T-helper 1 cell treated with Interleukin-12 subunit alpha and Interleukin-12 subunit beta and Interleukin-4 antibody, amounts not matched to agents 30 μg/mL and 1 μg/mL, for 36 hours (primary cell): ENCODE data around the gene CCDC81.

ENCODE experiments used
- H3K27ac Mint-ChIP-seq: one replicate; pipeline ENCODE4 v1.8.0; 2021; ENCODE audit warnings: mild to moderate bottlenecking, mixed read lengths
- H3K27me3 Mint-ChIP-seq: one replicate; pipeline ENCODE4 v1.8.0; 2021; ENCODE audit warnings: low read depth, mixed read lengths
- H3K36me3 Mint-ChIP-seq: one replicate; pipeline ENCODE4 v1.8.0; 2021; ENCODE audit warnings: low read depth, mixed read lengths
- H3K4me1 Mint-ChIP-seq: one replicate; pipeline ENCODE4 v1.8.0; 2021; ENCODE audit warnings: low read depth, mixed read lengths
- H3K4me3 Mint-ChIP-seq: one replicate; pipeline ENCODE4 v1.8.0; 2021; ENCODE audit warnings: mild to moderate bottlenecking, moderate library complexity, mixed read lengths
- H3K9me3 Mint-ChIP-seq: one replicate; pipeline ENCODE4 v1.8.0; 2021; ENCODE audit warnings: mixed read lengths

The CCDC81 gene

DNA sequence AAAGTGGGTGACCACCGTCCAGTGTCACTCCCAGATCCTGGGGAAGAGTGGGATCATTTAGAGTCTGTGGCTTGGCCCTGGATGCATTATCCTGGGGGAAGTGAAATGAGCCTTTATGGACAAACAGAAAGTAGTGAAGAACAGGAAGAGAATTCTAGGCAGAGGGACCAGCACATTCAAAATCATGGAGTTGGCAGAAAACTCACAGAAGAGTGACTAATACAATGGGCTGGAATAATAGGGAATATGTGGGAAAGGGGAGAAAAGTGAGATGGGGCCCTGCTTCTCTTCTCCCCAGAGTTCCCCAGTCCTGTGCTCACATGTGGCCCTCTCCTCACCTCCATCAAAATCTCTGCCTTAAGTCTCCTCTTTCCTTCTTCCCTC lies 84.3 kb downstream of the CCDC81 start:
- Mint-ChIP-seq H3K27me3 (no peaks in the 10 kb centered on the region), H3K9me3 (no peaks in the 10 kb centered on the region), H3K4me3 (no peak overlapping the region)

DNA sequence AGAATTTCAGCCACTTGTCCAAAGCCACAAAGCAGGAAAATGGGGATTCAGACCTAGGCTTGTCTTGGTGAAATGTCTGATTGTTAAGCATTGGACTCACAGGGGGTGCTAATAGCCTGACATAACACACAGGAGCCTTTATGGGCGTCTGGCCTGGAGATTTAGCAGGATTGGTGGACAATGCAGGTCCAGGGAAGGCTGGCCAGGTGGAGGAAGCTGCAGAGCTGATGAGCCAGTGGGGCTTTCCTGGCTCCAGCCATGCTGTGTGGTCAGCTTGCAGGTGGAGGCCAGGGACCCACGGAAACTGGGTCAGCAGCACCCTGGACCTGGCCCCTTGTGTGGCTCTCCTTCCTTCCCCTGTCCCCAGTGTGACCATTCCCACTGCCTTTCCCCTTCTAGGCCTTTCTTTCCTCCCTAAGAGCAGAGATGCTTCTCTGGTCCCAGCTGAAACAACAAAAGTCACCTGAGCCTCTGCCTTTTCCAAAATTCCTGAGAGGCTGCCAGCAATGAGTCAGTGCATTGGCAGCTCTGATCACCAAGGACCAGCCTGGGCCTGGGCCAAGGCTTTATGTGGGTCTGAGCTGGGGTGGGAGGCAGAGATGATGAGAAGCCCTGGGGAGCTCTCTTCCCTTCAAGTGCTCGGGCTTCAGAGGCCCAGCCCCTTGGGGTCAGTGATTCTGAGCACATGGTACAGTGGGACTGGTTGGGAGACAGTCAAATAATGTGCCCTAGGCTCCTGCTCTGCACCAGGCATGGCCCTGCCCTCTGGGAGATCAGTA lies 85.2 kb downstream of the CCDC81 start:
- Mint-ChIP-seq H3K4me1 (peaks cover 12% of the 10 kb centered on the region), H3K27ac (no peak overlapping the region), H3K9me3 (no peaks in the 10 kb centered on the region), H3K4me3 (no peak overlapping the region), H3K27me3 (no peaks in the 10 kb centered on the region), H3K36me3 (no peaks in the 10 kb centered on the region)

More for the DNA sequence above, 84.3 kb downstream of the CCDC81 start:
- Mint-ChIP-seq H3K27ac (no peak overlapping the region), H3K4me1 (peaks cover 15% of the 10 kb centered on the region), H3K36me3 (no peaks in the 10 kb centered on the region)

- H3K36me3 Mint-ChIP-seq, result no peaks in the 10 kb centered on the region
- no peaks in the 10 kb centered on the region for H3K27me3 Mint-ChIP-seq
- peaks cover 12% of the 10 kb centered on the region for H3K4me1 Mint-ChIP-seq
- no peak overlapping the region for H3K4me3 Mint-ChIP-seq
- H3K9me3 Mint-ChIP-seq, result no peaks in the 10 kb centered on the region
- H3K27ac Mint-ChIP-seq, result no peak overlapping the region
These were observed 86.0 kb downstream of the CCDC81 start for GRCh38 chr11:86460461-86461385.

GRCh38 chr11:86461892-86462291 lies 87.2 kb downstream of the CCDC81 start:
- Mint-ChIP-seq H3K4me1 (peaks cover 4% of the 10 kb centered on the region), H3K4me3 (no peak overlapping the region), H3K27me3 (no peaks in the 10 kb centered on the region), H3K36me3 (no peaks in the 10 kb centered on the region), H3K9me3 (no peaks in the 10 kb centered on the region), H3K27ac (no peak overlapping the region)

- Mint-ChIP-seq H3K36me3 (no peaks in the 10 kb centered on the region), H3K9me3 (no peaks in the 10 kb centered on the region), H3K27ac (no peak overlapping the region), H3K4me3 (no peak overlapping the region), H3K4me1 (peaks cover 4% of the 10 kb centered on the region), H3K27me3 (no peaks in the 10 kb centered on the region)
These were observed 88.4 kb downstream of the CCDC81 start for GRCh38 chr11:86463120-86463519.

- Mint-ChIP-seq H3K27me3 (no peaks in the 10 kb centered on the region), H3K4me1 (peaks cover 4% of the 10 kb centered on the region), H3K4me3 (no peak overlapping the region), H3K27ac (no peak overlapping the region), H3K36me3 (no peaks in the 10 kb centered on the region), H3K9me3 (no peaks in the 10 kb centered on the region)
These were observed 89.3 kb downstream of the CCDC81 start for GRCh38 chr11:86463955-86464354.

DNA sequence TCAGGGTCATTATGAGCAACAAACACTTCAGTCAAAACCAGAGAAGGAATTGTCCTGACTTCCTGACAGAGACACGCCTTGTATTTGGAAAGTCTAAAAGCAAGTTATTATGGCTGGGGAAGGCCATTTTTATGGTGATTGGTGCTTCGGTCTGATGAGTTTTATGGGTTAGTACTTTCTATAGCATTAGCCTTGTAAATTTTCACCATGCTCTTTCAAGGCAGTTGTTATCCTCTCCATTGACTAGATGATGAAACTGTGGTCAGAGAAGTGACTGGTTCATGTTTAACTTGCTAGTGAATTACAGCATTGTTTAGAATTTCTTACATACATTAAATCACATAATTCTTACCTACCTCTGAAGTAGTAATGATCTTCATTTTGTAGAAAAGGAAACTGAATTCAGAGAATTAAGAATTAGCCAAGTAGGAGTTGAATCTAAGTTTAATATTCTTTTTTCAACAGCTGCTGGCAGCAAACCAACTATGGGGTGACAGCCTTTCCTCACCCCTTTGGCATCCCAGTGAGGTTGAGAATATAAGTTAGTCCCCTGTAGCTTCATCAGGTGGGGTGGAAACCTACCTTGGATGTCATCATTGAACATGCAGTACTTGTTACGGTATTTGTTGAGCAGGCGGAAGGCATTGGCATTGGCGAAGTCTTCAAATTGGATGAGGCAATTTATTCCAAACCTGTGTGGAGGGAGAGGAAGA lies 90.0 kb downstream of the CCDC81 start:
- Mint-ChIP-seq H3K36me3 (no peaks in the 10 kb centered on the region), H3K27me3 (no peaks in the 10 kb centered on the region), H3K27ac (no peak overlapping the region), H3K4me3 (no peak overlapping the region), H3K4me1 (peaks cover 4% of the 10 kb centered on the region), H3K9me3 (no peaks in the 10 kb centered on the region)

- H3K36me3 Mint-ChIP-seq, result no peaks in the 10 kb centered on the region
- peaks cover 3% of the 10 kb centered on the region for H3K4me1 Mint-ChIP-seq
- no peaks in the 10 kb centered on the region for H3K27me3 Mint-ChIP-seq
- no peak overlapping the region for H3K4me3 Mint-ChIP-seq
- H3K27ac Mint-ChIP-seq, result no peak overlapping the region
- no peaks in the 10 kb centered on the region for H3K9me3 Mint-ChIP-seq
These were observed 93.5 kb downstream of the CCDC81 start for GRCh38 chr11:86468169-86468568.

GRCh38 chr11:86469491-86470388 lies 95.1 kb downstream of the CCDC81 start:
- Mint-ChIP-seq H3K9me3 (no peaks in the 10 kb centered on the region), H3K36me3 (no peaks in the 10 kb centered on the region), H3K4me1 (peaks cover 3% of the 10 kb centered on the region), H3K27ac (no peak overlapping the region), H3K27me3 (no peaks in the 10 kb centered on the region), H3K4me3 (no peak overlapping the region)
